Right cardiac atrium (tissue), 5 donors: ENCODE results near the gene PBX1. TPM values are rescaled to one million over a fixed set of nuclear protein-coding genes. Genes with fewer than 3 reads are reported as not detected.
A peak's percentile ranks its signal among the peaks of the same experiment; 100 is the strongest.

Source experiments
- ATAC-seq, 2 donors: fragments of 200-7000 bp; cut with Tn5 transposase; one replicate each; pipeline versions ENCODE4 v1.8.0 to v1.9.1; 2020; ENCODE audit warnings: moderate library complexity in 2 of 2, mild to moderate bottlenecking in 1 of 2
- DNase-seq, 3 donors: peaks; one replicate each; pipeline ENCODE4 v3.0.0-alpha.2; 2020
- H3K27ac ChIP-seq: one replicate; pipeline ENCODE4 v1.5.1; 2013; ENCODE audit warnings: mild to moderate bottlenecking, low read length, control low read depth, moderate library complexity
- H3K27me3 ChIP-seq: one replicate; pipeline ENCODE4 v1.6.1; 2013; ENCODE audit not compliant: control insufficient read depth, insufficient read depth
- H3K4me1 ChIP-seq: one replicate; pipeline ENCODE4 v1.6.1; 2013; ENCODE audit warnings: low read length; ENCODE audit not compliant: control insufficient read depth, insufficient read depth
- H3K4me3 ChIP-seq: one replicate; pipeline ENCODE4 v1.5.1; 2013; ENCODE audit warnings: low read length, control low read depth
- H3K9me3 ChIP-seq: one replicate; pipeline ENCODE4 v1.6.1; 2013; ENCODE audit warnings: low read length; ENCODE audit not compliant: control insufficient read depth
- WGBS: extraction: QIAGEN DNeasy Blood & Tissue Kit; methylation state at CpG from one replicate; pipeline ENCODE4 v1.1.7; 2013; 5-methylcytosine and 5-hydroxymethylcytosine counted together
- intact Hi-C, 4 donors: fragments of 100-400 bp; cut with DNase I; formaldehyde crosslinking; loops; one replicate each; pipeline versions ENCODE4 v1.11.0 to v1.14.0; 2022 to 2023
- polyA plus RNA-seq: library from polyadenylated mRNA; stranded (reverse); fragments of 200-250 nt; gene quantifications from one replicate; pipeline ENCODE4 v1.2.3, GENCODE V29; 2013
- total RNA-seq, 4 donors: library from RNA; stranded (reverse); fragmentation: NEBNext Ultra II Directional; extraction: Animal tissue kit (Norgen Biotek cat#: 25700); gene quantifications; one replicate each; pipeline ENCODE4 v1.2.1, GENCODE V29; 2021
- donor health status: healthy with polysubstance abuse.
- donor health status: DM: no; HTN: yes; CAD: no.
- donor health status: DM: no; HTN: no; CAD: no.
- donor health status: DM: no; HTN: yes; CAD: no; lungs with severe emphysema.
- donor health status: DM: yes; HTN: yes; CAD: no.

PBX1 gene
- total and polyA plus RNA-seq, 5 donors = 19.8 to 81.6 (median 76.8) TPM

DNA sequence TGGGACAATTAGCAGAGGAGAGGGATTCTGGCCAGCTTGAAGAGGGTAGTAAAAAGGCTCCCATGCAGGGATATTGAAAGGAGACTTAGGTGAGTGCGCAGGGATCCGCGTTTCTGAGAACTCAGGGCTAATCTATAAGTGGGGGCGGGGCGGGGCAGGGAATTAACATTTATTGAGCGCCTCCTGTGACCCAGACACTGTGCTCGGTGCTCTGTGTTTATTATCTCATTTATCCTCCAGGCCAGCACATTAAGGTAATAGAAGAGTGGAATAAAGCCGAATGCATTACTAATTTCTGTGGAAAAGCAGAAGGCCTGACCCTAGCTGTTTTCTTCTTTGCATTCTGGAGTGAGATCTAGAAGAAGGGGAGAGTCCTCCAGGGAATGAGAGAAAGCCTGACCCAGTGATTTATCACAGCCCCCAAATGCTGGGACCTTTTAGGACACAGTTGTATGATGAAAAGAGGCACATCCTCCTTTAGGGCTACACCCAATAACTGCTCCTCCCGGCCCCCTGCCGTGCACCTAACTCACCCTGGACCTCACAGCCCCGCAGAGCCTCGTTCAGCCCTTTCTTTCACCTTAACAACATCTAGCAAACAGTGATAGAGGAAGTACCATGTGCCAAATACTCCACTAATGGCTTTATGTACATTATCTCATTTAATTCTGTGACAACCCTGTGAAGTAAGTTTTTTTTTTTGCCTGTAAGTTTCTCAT is 317.6 kb downstream of the PBX1 start:
- no peak for DNase-seq
- Histone ChIP-seq H3K27me3 (no peaks in the 10 kb centered on the region), H3K27ac (no peak overlapping the region), H3K9me3 (no peaks in the 10 kb centered on the region), H3K4me3 (no peak overlapping the region), H3K4me1 (peaks cover 4% of the 10 kb centered on the region)
- no peak for ATAC-seq
- intact Hi-C loops = no loop called here
- 85% methylated on average over 12 of the region's 12 CpGs for WGBS

DNA sequence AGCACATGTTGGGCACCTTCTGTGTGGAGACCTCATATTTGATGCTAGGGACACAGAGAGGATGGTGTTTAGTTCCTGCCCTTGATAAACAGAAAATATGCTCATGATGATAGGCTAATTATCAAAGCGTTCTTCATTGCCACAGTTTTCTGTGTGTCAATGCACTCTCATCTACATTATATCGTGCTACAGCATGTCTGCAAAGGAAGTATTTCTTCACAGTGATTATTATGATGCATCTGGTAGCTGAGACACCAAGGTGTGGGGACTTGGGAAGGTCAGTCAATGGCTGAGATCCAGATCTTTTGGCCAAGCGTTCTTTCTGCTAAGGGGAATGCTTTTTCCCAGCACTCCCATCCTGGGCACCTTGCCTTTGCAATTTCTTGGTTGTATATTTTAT is 321.2 kb downstream of the PBX1 start:
- Histone ChIP-seq H3K4me3 (no peak overlapping the region), H3K27me3 (no peaks in the 10 kb centered on the region), H3K27ac (no peak overlapping the region), H3K4me1 (peaks cover 4% of the 10 kb centered on the region), H3K9me3 (no peaks in the 10 kb centered on the region)
- WGBS = 66% methylated on average over 3 of the region's 3 CpGs
- DNase-seq (no peak), ATAC-seq (no peak)
- intact Hi-C loops = no loop called here

DNA sequence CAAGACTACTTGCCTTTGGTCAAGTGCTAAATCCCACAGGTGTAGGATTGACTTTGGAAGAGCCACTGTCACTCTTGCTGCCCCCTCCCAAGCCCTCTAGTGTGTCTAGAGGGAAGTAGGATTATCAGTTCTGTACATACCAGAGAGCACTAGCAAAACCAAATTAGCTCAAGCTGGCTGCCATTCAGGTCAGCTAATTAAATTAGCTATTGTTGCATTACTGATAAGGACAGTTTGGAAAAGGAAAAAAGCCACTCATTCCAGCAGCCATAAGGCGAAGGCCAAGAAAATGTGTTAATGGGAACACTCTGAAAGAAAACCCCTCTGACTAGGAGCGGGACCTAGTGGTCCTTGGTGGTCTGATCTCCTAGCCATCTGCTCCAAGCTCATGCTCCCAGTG is 321.7 kb downstream of the PBX1 start:
- DNase-seq (no peak), ATAC-seq (peak in 1 of 2 donors; percentile 31)
- Histone ChIP-seq H3K4me3 (no peak overlapping the region), H3K27ac (no peak overlapping the region), H3K27me3 (no peaks in the 10 kb centered on the region), H3K9me3 (no peaks in the 10 kb centered on the region), H3K4me1 (peaks cover 4% of the 10 kb centered on the region)
- intact Hi-C loops = no loop called here
- WGBS = 69% methylated on average over 2 of the region's 2 CpGs

- no peaks in the 10 kb centered on the region for H3K27me3 ChIP-seq
- H3K9me3 ChIP-seq = no peaks in the 10 kb centered on the region
- no peak overlapping the region for H3K4me3 ChIP-seq
- ATAC-seq (no peak), DNase-seq (no peak)
- H3K27ac ChIP-seq = no peak overlapping the region
- WGBS = 90% methylated on average over 4 of the region's 4 CpGs
- intact Hi-C loops = no loop called here
- peaks cover 3% of the 10 kb centered on the region for H3K4me1 ChIP-seq
Measured at GRCh38 chr1:164885311-164885710, 326.3 kb downstream of the PBX1 start.

GRCh38 chr1:164886101-164886500 is 327.1 kb downstream of the PBX1 start:
- ATAC-seq (no peak), DNase-seq (no peak)
- Histone ChIP-seq H3K4me1 (no peaks in the 10 kb centered on the region), H3K9me3 (no peaks in the 10 kb centered on the region), H3K4me3 (no peak overlapping the region), H3K27me3 (no peaks in the 10 kb centered on the region), H3K27ac (no peak overlapping the region)
- 99% methylated on average over 1 of the region's 1 CpG for WGBS
- intact Hi-C loops = no loop called here

DNA sequence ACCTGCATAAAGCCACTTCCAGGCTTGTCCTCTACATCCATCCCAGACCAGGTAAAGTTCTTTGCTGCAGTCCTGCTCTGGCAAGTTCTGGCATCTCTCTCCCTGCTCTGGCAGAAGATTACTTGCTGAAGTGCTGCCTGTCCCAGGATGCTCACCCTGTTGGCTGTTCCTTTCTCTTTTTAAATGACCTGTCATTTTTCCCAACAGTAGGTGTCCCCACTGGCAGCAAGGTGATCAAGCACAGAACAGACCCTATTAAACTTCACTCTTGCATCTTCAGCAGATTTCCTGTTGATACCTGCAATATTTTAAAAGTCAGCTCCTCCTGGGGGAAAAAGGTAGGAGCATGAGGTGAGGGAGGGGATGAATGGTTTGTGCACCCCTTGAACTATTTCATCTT is 332.6 kb downstream of the PBX1 start:
- no peak for DNase-seq
- no peak overlapping the region for H3K27ac ChIP-seq
- no peaks in the 10 kb centered on the region for H3K9me3 ChIP-seq
- no peak for ATAC-seq
- no peak overlapping the region for H3K4me3 ChIP-seq
- H3K27me3 ChIP-seq = no peaks in the 10 kb centered on the region
- H3K4me1 ChIP-seq = no peaks in the 10 kb centered on the region
- intact Hi-C loops = no loop called here

GRCh38 chr1:164895026-164895912 is 336.3 kb downstream of the PBX1 start:
- peak; percentile 46 to 78 (median 77) for DNase-seq
- Histone ChIP-seq H3K27me3 (no peaks in the 10 kb centered on the region), H3K9me3 (no peaks in the 10 kb centered on the region), H3K4me3 (no peak overlapping the region), H3K4me1 (no peaks in the 10 kb centered on the region), H3K27ac (no peak overlapping the region)
- 48% methylated on average over 8 of the region's 8 CpGs for WGBS
- peak; percentile 95 to 97 for ATAC-seq
- intact Hi-C loops = no loop called here

DNA sequence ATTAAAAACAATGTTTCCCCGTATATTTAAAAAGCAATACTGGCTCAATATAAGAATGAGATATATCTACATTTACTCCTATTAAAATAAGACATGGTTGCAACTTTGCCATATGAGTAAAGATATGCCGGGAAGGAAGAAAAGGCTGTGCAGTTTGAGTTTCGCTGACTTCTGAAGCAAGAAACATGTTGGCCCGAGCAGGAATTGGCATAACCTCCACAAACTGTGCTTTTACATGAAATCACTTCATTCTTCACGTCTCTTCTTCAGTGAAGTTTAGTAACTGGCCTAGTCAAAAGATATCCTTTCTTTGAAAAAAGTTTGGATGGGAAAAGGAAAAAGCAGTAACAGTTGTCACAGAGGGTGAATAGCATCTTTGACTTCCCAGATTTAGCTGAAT is 342.0 kb downstream of the PBX1 start:
- DNase-seq = no peak
- no peaks in the 10 kb centered on the region for H3K27me3 ChIP-seq
- no peak overlapping the region for H3K4me3 ChIP-seq
- WGBS = 67% methylated on average over 5 of the region's 5 CpGs
- no peaks in the 10 kb centered on the region for H3K9me3 ChIP-seq
- no peaks in the 10 kb centered on the region for H3K4me1 ChIP-seq
- no peak for ATAC-seq
- intact Hi-C loops = no loop called here
- no peak overlapping the region for H3K27ac ChIP-seq
